Upper lobe of left lung (tissue), 6 donors: ENCODE results near the gene RNF5. TPM values are rescaled to one million over a fixed set of nuclear protein-coding genes. Genes with fewer than 3 reads are reported as not detected.

Experiments
- ATAC-seq, 2 donors: fragments of 200-7000 bp; cut with Tn5 transposase; one replicate each; pipeline ENCODE4 v1.9.1; 2022; ENCODE audit warnings: mild to moderate bottlenecking in 2 of 2, moderate library complexity in 2 of 2; ENCODE audit not compliant: low FRiP score in 2 of 2
- DNase-seq, 2 donors: peaks; one replicate each; pipeline ENCODE4 v3.0.0-alpha.2; 2019 to 2020
- H3K27ac ChIP-seq, 4 donors: fragments of 200-600 bp; sonication (generic); one replicate each; pipeline ENCODE4 v1.5.1; 2016 to 2019
- H3K27me3 ChIP-seq, 4 donors: fragments of 200-600 bp; sonication (generic); one replicate each; pipeline ENCODE4 v1.5.1; 2017 to 2019
- H3K36me3 ChIP-seq, 4 donors: fragments of 200-600 bp; sonication (generic); one replicate each; pipeline ENCODE4 v1.5.1; 2016 to 2019
- H3K4me1 ChIP-seq, 4 donors: fragments of 200-600 bp; sonication (generic); one replicate each; pipeline ENCODE4 v1.5.1; 2018 to 2019
- H3K4me3 ChIP-seq, 4 donors: fragments of 200-600 bp; sonication (generic); one replicate each; pipeline ENCODE4 v1.5.1; 2017 to 2019; ENCODE audit warnings: mild to moderate bottlenecking in 2 of 4, moderate library complexity in 1 of 4
- H3K9me3 ChIP-seq, 4 donors: fragments of 200-600 bp; sonication (generic); one replicate each; pipeline ENCODE4 v1.5.1; 2018 to 2019
- CTCF ChIP-seq, 6 experiments: fragments of 450-650 bp in 4 of 6; fragments of 200-600 bp in 2 of 6; sonication (generic) in 2 of 6; IDR thresholded peaks; one replicate each; pipeline ENCODE4 v1.5.1; 2016 to 2019; ENCODE audit warnings: antibody characterized with exemption in 6 of 6
- EP300 ChIP-seq, 4 donors: sonication (generic); formaldehyde crosslinking; IDR thresholded peaks; one replicate each; pipeline ENCODE4 v1.5.1; 2017; ENCODE audit warnings: antibody characterized with exemption in 4 of 4, control low read depth in 2 of 4
- POLR2A ChIP-seq, 4 donors: fragments of 450-650 bp; IDR thresholded peaks; one replicate each; pipeline ENCODE4 v1.5.1; 2016 to 2017; ENCODE audit warnings: antibody characterized with exemption in 4 of 4, mild to moderate bottlenecking in 2 of 4
- POLR2AphosphoS5 ChIP-seq, 2 donors: sonication (generic); formaldehyde crosslinking; IDR thresholded peaks; one replicate each; pipeline ENCODE4 v1.5.1; 2017; ENCODE audit warnings: antibody characterized with exemption in 2 of 2
- WGBS, 2 donors: methylation state at CpG; one replicate each; pipeline ENCODE4 v1.1.5; 2017 to 2018; 5-methylcytosine and 5-hydroxymethylcytosine counted together
- small RNA-seq, 4 donors: library from RNA; depleted of rRNA; stranded (forward); fragments of <200 nt; gene quantifications; one replicate each; pipeline ENCODE3, GENCODE V24; 2016
- total RNA-seq, 6 donors: library from RNA; depleted of rRNA in 4 of 6; stranded (reverse); fragments of >200 nt in 4 of 6; gene quantifications; one replicate each; pipeline versions ENCODE4 v1.1.0 to v1.2.1, GENCODE V29; 2016 to 2021
- donor health status: DM: no; HTN: no; CAD: no; lungs with moderate emphysema.
- donor health status: DM: no; HTN: yes; CAD: no; lungs with severe emphysema.

Gene RNF5
- total RNA-seq, 6 donors from 2014 or later, result 23.0 to 73.6 (median 59.1) TPM

- ATAC-seq (no peak), DNase-seq (no peak)
- TF ChIP-seq POLR2AphosphoS5 (IDR thresholded peaks at IDR 0.05) (no peak), POLR2A (IDR thresholded peaks at IDR 0.05) (no peak), EP300 (IDR thresholded peaks at IDR 0.05) (no peak), CTCF (IDR thresholded peaks at IDR 0.05) (no peak)
- Histone ChIP-seq H3K27ac (peak overlapping the region in 1 of 4 donors; percentile 34), H3K4me3 (no peak overlapping the region), H3K4me1 (peaks cover 5 to 13% (median 8%) of the 10 kb centered on the region in 4 donors), H3K9me3 (no peaks in the 10 kb centered on the region), H3K27me3 (no peaks in the 10 kb centered on the region), H3K36me3 (peaks cover 0 to 3% (median 0%) of the 10 kb centered on the region in 4 donors)
- WGBS, 2 donors, result 86 to 87% methylated on average over 7 of the region's 7 CpGs
Measured at GRCh38 chr6:32226434-32226833, 48.2 kb downstream of the RNF5 start.

Small RNA genes lying within 50 kb of the gene (small RNA-seq; reads per million reads assigned to genes)
- gene AL662884.1, result 0 reads per million in 4 donors
- gene MIR6833, result 0 reads per million in 4 donors

Other genes with a start within 250 kb of the RNF5 start
- gene CFB, start 232.3 kb upstream of the RNF5 start, total RNA-seq, result 100 to 1,000 TPM in 1 of 6 donors, 10 to 100 TPM in 5; 15.0 to 199 (median 58.1) TPM
- 10 to 100 TPM; 42.8 to 84.2 (median 63.0) TPM for gene NELFE, start 219.4 kb upstream of the RNF5 start, total RNA-seq
- 100 to 1,000 TPM in 1 of 6 donors, 10 to 100 TPM in 5; 27.7 to 172 (median 58.6) TPM for gene SKIC2, start 219.2 kb upstream of the RNF5 start, total RNA-seq
- 10 to 100 TPM; 14.1 to 40.9 (median 19.3) TPM for gene DXO, start 206.3 kb upstream of the RNF5 start, total RNA-seq
- gene C4A, start 196.3 kb upstream of the RNF5 start, total RNA-seq, result 100 to 1,000 TPM in 4 of 6 donors, 10 to 100 TPM in 2; 89.8 to 217 (median 139) TPM
- gene C4B, start 163.6 kb upstream of the RNF5 start, total RNA-seq, result 100 to 1,000 TPM in 3 of 6 donors, 10 to 100 TPM in 3; 85.7 to 193 (median 97.7) TPM
- 1 to 10 TPM in 5 of 6 donors, under 1 TPM in 1; 0.30 to 2.3 (median 1.2) TPM for gene CYP21A2, start 140.0 kb upstream of the RNF5 start, total RNA-seq
- gene TNXB, start 69.1 kb upstream of the RNF5 start, total RNA-seq, result 100 to 1,000 TPM in 4 of 6 donors, 10 to 100 TPM in 2; 58.1 to 206 (median 151) TPM
- gene ATF6B, start 50.2 kb upstream of the RNF5 start, total RNA-seq, result 100 to 1,000 TPM in 3 of 6 donors, 10 to 100 TPM in 3; 35.3 to 230 (median 95.8) TPM
- gene FKBPL, start 48.1 kb upstream of the RNF5 start, total RNA-seq, result 1 to 10 TPM in 5 of 6 donors, not detected in 1; 1.4 to 5.6 (median 4.6) TPM
- 1 to 10 TPM in 2 of 6 donors, under 1 TPM in 3, not detected in 1; 0.69 to 6.3 (median 0.98) TPM for gene PRRT1, start 26.5 kb upstream of the RNF5 start, total RNA-seq
- 10 to 100 TPM in 5 of 6 donors, 1 to 10 TPM in 1; 7.0 to 64.8 (median 16.8) TPM for gene PPT2, start 24.3 kb upstream of the RNF5 start, total RNA-seq
- 10 to 100 TPM in 2 of 6 donors, 1 to 10 TPM in 4; 6.1 to 37.7 (median 9.6) TPM for gene EGFL8, start 13.8 kb upstream of the RNF5 start, total RNA-seq
- 10 to 100 TPM; 25.9 to 54.5 (median 32.6) TPM for gene AGPAT1, start 2.3 kb upstream of the RNF5 start, total RNA-seq
- gene AGER, start 5.8 kb downstream of the RNF5 start, total RNA-seq, result 1,000 to 10,000 TPM in 5 of 6 donors, 100 to 1,000 TPM in 1; 543 to 2,806 (median 1,294) TPM
- 100 to 1,000 TPM in 1 of 6 donors, 10 to 100 TPM in 5; 78.6 to 147 (median 93.4) TPM for gene PBX2, start 11.8 kb downstream of the RNF5 start, total RNA-seq
- gene GPSM3, start 14.2 kb downstream of the RNF5 start, total RNA-seq, result 10 to 100 TPM; 18.9 to 80.4 (median 30.6) TPM
- gene NOTCH4, start 45.7 kb downstream of the RNF5 start, total RNA-seq, result 100 to 1,000 TPM in 2 of 6 donors, 10 to 100 TPM in 4; 27.0 to 139 (median 65.1) TPM
- gene TSBP1, start 193.5 kb downstream of the RNF5 start, total RNA-seq, result not detected
- not detected for gene BTNL2, start 228.8 kb downstream of the RNF5 start, total RNA-seq